ENCODE measurements around the gene USP3. TPM values are rescaled to one million over a fixed set of nuclear protein-coding genes. Genes with fewer than 3 reads are reported as not detected.
A peak's percentile ranks its signal among the peaks of the same experiment; 100 is the strongest.
"Not testable (repeated sequence)": the region's sequence is repeated elsewhere in the genome, so short reads cannot be mapped to it uniquely, and the experiment has no call there.

USP3 gene
- total and polyA plus RNA-seq, 9 of the 15 experiments (the other 6 are each of a cell fraction or from before 2014, with no cell fraction given) = 17.3 to 54.3 (median 34.8) TPM

GRCh38 chr15:63617147-63617546, 112.8 kb downstream of the USP3 start:
- peaks cover 44% of the 10 kb centered on the region for H3K36me3 ChIP-seq (ENCODE audit: control insufficient read depth, insufficient read depth, low read length)
- H3K4me1 ChIP-seq (replicated peaks in 1 of 2; ENCODE audit: control insufficient read depth in 2 of 2, insufficient read depth in 2 of 2, low read length in 2 of 2); BruUV-seq (replicated peaks); H3K4me2 ChIP-seq (ENCODE audit: insufficient read depth, low read length); H3K27me3 ChIP-seq (ENCODE audit: control insufficient read depth in 2 of 2, insufficient read depth in 2 of 2, low read length in 2 of 2); DNase-seq (ENCODE audit: extremely low read depth in 1 of 4, low spot score in 3 of 4); H3K79me2 ChIP-seq (ENCODE audit: control insufficient read depth, insufficient read depth, low read length); H4K20me1 ChIP-seq (replicated peaks; ENCODE audit: control insufficient read depth, insufficient read depth, low read length); H3K4me3 ChIP-seq; H3K27ac ChIP-seq (ENCODE audit: extremely low read depth, low read depth, low read length); FAIRE-seq; in situ Hi-C loops (cut with MboI); ATAC-seq; H2AFZ ChIP-seq (ENCODE audit: low read depth, low read length); H3K9me1 ChIP-seq (ENCODE audit: control insufficient read depth, insufficient read depth, low read length); H3K9ac ChIP-seq (ENCODE audit: insufficient read depth in 1 of 2, low read depth in 2 of 2, low read length in 2 of 2); H3K9me3 ChIP-seq (replicated peaks; ENCODE audit: control insufficient read depth, insufficient read depth, low read depth, low read length); CTCF ChIA-PET (ENCODE audit: low intra/inter-chr PET ratio): not testable (repeated sequence)
- WGBS (ENCODE audit: insufficient coverage, low coverage, missing lambda C conversion rate) = 93% methylated on average over 3 of the region's 4 CpGs
- TF ChIP-seq ZNF146 (CRISPR knock-in tag; IDR thresholded peaks at IDR 0.05; ENCODE audit: unreplicated experiment) = peak; percentile 79
- POLR2A ChIA-PET = interaction anchor here (0.8 kb wide), 1 partner anchor 16 kb away, joined by 4 read pairs; no protein-coding TSS in a partner anchor
- intact Hi-C loops (cut with micrococcal nuclease) = loop anchor here (10.0 kb wide), 2 partner anchors 332 to 538 kb away; partner anchors contain the start of gene SNX22

GRCh38 chr15:63617627-63618026, 113.2 kb downstream of the USP3 start:
- H4K20me1 ChIP-seq (replicated peaks; ENCODE audit: control insufficient read depth, insufficient read depth, low read length); H3K27me3 ChIP-seq (ENCODE audit: control insufficient read depth in 2 of 2, insufficient read depth in 2 of 2, low read length in 2 of 2); H3K79me2 ChIP-seq (ENCODE audit: control insufficient read depth, insufficient read depth, low read length); CTCF ChIA-PET (ENCODE audit: low intra/inter-chr PET ratio); ATAC-seq; H3K9me1 ChIP-seq (ENCODE audit: control insufficient read depth, insufficient read depth, low read length); H3K9me3 ChIP-seq (replicated peaks; ENCODE audit: control insufficient read depth, insufficient read depth, low read depth, low read length); H3K4me2 ChIP-seq (ENCODE audit: insufficient read depth, low read length); in situ Hi-C loops (cut with MboI); H3K4me1 ChIP-seq (replicated peaks in 1 of 2; ENCODE audit: control insufficient read depth in 2 of 2, insufficient read depth in 2 of 2, low read length in 2 of 2); DNase-seq (ENCODE audit: extremely low read depth in 1 of 4, low spot score in 3 of 4); POLR2A ChIA-PET; BruUV-seq (replicated peaks); H3K4me3 ChIP-seq; H2AFZ ChIP-seq (ENCODE audit: low read depth, low read length); FAIRE-seq; H3K27ac ChIP-seq (ENCODE audit: extremely low read depth, low read depth, low read length); H3K9ac ChIP-seq (ENCODE audit: insufficient read depth in 1 of 2, low read depth in 2 of 2, low read length in 2 of 2): not testable (repeated sequence)
- TF ChIP-seq AFF1 (IDR thresholded peaks at IDR 0.05; ENCODE audit: low read depth in 1 of 2, partially characterized antibody in 2 of 2) = peak in 1 of 2 experiments; percentile 98
- H3K36me3 ChIP-seq (ENCODE audit: control insufficient read depth, insufficient read depth, low read length) = peaks cover 44% of the 10 kb centered on the region
- WGBS (ENCODE audit: insufficient coverage, low coverage, missing lambda C conversion rate) = 94% methylated on average over 2 of the region's 3 CpGs
- intact Hi-C loops (cut with micrococcal nuclease) = loop anchor here (10.0 kb wide), 2 partner anchors 333 to 537 kb away; partner anchors contain the start of gene SNX22

Measured in K562 (cell line).